ENCODE measurements around the gene PRR15.

GRCh38 chr7:29516491-29516890 lies 47.1 kb upstream of the PRR15 start:
- TF ChIP-seq, protein P1, sequence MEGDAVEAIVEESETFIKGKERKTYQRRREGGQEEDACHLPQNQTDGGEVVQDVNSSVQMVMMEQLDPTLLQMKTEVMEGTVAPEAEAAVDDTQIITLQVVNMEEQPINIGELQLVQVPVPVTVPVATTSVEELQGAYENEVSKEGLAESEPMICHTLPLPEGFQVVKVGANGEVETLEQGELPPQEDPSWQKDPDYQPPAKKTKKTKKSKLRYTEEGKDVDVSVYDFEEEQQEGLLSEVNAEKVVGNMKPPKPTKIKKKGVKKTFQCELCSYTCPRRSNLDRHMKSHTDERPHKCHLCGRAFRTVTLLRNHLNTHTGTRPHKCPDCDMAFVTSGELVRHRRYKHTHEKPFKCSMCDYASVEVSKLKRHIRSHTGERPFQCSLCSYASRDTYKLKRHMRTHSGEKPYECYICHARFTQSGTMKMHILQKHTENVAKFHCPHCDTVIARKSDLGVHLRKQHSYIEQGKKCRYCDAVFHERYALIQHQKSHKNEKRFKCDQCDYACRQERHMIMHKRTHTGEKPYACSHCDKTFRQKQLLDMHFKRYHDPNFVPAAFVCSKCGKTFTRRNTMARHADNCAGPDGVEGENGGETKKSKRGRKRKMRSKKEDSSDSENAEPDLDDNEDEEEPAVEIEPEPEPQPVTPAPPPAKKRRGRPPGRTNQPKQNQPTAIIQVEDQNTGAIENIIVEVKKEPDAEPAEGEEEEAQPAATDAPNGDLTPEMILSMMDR (IDR thresholded peaks at IDR 0.05; ENCODE audit: low read depth, low read length, missing input control), result no peak
- no peak for TF ChIP-seq FOXA1 (IDR thresholded peaks at IDR 0.05)
- no peak for TF ChIP-seq HNF4A (conservative IDR thresholded peaks at IDR 0.05)
- TF ChIP-seq RAD21 (IDR thresholded peaks at IDR 0.05), result no peak

Measured in liver (tissue), 3 donors.